Measurements from ENCODE around the gene LHX3.

DNA sequence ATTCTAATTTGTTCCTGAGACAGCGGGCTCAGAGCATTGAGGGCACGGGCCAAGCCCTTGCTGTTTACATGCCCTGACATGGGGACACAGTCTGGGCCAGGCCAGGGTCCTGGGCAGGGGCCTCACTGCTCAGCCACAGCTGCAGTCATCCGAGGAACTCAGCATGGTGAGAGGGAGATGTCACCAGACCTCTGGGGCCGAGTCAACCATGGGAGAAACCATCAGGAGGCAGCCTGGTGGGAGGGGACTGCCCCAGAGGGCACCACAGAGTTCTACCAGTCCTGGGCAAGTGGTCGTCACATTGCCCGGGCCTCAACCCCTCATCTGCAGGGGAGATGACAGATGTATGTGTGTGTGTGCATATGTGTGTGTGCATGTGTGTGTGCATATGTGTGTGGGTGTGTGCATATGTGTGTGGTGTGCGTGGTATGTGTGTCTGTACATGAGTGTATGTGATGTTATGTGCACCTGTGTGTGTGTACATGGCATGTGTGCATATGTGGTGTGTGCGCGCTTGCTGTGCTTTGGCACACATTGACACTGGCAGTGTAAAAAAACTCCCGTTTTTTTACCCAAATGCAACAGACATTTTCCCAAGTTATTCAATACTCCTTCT, 43.8 kb downstream of the LHX3 start:
- TF ChIP-seq, protein P1, sequence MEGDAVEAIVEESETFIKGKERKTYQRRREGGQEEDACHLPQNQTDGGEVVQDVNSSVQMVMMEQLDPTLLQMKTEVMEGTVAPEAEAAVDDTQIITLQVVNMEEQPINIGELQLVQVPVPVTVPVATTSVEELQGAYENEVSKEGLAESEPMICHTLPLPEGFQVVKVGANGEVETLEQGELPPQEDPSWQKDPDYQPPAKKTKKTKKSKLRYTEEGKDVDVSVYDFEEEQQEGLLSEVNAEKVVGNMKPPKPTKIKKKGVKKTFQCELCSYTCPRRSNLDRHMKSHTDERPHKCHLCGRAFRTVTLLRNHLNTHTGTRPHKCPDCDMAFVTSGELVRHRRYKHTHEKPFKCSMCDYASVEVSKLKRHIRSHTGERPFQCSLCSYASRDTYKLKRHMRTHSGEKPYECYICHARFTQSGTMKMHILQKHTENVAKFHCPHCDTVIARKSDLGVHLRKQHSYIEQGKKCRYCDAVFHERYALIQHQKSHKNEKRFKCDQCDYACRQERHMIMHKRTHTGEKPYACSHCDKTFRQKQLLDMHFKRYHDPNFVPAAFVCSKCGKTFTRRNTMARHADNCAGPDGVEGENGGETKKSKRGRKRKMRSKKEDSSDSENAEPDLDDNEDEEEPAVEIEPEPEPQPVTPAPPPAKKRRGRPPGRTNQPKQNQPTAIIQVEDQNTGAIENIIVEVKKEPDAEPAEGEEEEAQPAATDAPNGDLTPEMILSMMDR (IDR thresholded peaks at IDR 0.05; ENCODE audit: insufficient read depth, low read depth, low read length): no peak
- no peak for TF ChIP-seq EZH2 (IDR thresholded peaks at IDR 0.05; ENCODE audit: insufficient read depth, low read length)
